HepG2 (cell line): ENCODE results near the gene ATP10D. TPM values are rescaled to one million over a fixed set of nuclear protein-coding genes. Genes with fewer than 3 reads are reported as not detected.

Experiments
- ARID2 ChIP-seq: sonication (generic); formaldehyde crosslinking; IDR thresholded peaks from 2 replicates; pipeline ENCODE4 v1.8.1; 2022; ENCODE audit warnings: mild to moderate bottlenecking, missing genetic modification reagents, borderline replicate concordance
- CEBPG ChIP-seq: IDR thresholded peaks from 2 replicates; pipeline ENCODE4 v1.6.1; 2016
- GTF3A ChIP-seq: sonication (generic); formaldehyde crosslinking; conservative IDR thresholded peaks from 2 replicates; pipeline ENCODE4 v1.4.0; 2020; ENCODE audit warnings: mild to moderate bottlenecking, missing genetic modification reagents
- HMGXB4 ChIP-seq, 2 experiments: sonication (generic) in 1 of 2; formaldehyde crosslinking in 1 of 2; IDR thresholded peaks; 2 replicates each; pipeline versions ENCODE4 v1.4.0 to v1.6.1; 2018 to 2020; ENCODE audit warnings: missing genetic modification reagents in 2 of 2, borderline replicate concordance in 1 of 2, low read depth in 1 of 2, mild to moderate bottlenecking in 1 of 2, missing biosample characterization in 1 of 2
- IRF9 ChIP-seq: sonication (generic); formaldehyde crosslinking; IDR thresholded peaks from 2 replicates; pipeline ENCODE4 v1.8.0; 2022; ENCODE audit warnings: missing genetic modification reagents, mild to moderate bottlenecking, borderline replicate concordance
- MAZ ChIP-seq, 2 experiments: sonication (generic) in 1 of 2; formaldehyde crosslinking in 1 of 2; IDR thresholded peaks; 2 replicates each; pipeline versions ENCODE4 v1.5.0 to v1.6.1; 2012 to 2020; ENCODE audit warnings: low read depth in 2 of 2, mild to moderate bottlenecking in 2 of 2, borderline replicate concordance in 1 of 2, improper control_type of control experiment in 1 of 2, low read length in 1 of 2, missing genetic modification reagents in 1 of 2, moderate library complexity in 1 of 2
- PRDM10 ChIP-seq: sonication (generic); formaldehyde crosslinking; IDR thresholded peaks from 2 replicates; pipeline ENCODE4 v1.4.0; 2020; ENCODE audit warnings: low read depth, missing genetic modification reagents
- RARG ChIP-seq: sonication (generic); formaldehyde crosslinking; IDR thresholded peaks from 2 replicates; pipeline ENCODE4 v1.4.0; 2020; ENCODE audit warnings: low read depth, mild to moderate bottlenecking, missing genetic modification reagents
- REL ChIP-seq: sonication (generic); formaldehyde crosslinking; conservative IDR thresholded peaks from 2 replicates; pipeline ENCODE4 v1.8.0; 2022; ENCODE audit warnings: mild to moderate bottlenecking, missing genetic modification reagents, moderate library complexity
- REXO4 ChIP-seq: sonication (generic); formaldehyde crosslinking; IDR thresholded peaks from 2 replicates; pipeline ENCODE4 v1.8.0; 2022; ENCODE audit warnings: missing genetic modification reagents, mild to moderate bottlenecking, borderline replicate concordance
- SMYD3 ChIP-seq: sonication (generic); formaldehyde crosslinking; IDR thresholded peaks from 2 replicates; pipeline ENCODE4 v1.8.1; 2023; ENCODE audit warnings: mild to moderate bottlenecking, missing genetic modification reagents
- THAP8 ChIP-seq: sonication (generic); formaldehyde crosslinking; IDR thresholded peaks from 2 replicates; pipeline ENCODE4 v1.5.1; 2020; ENCODE audit warnings: missing genetic modification reagents, mild to moderate bottlenecking, borderline replicate concordance
- THAP9 ChIP-seq: sonication (generic); formaldehyde crosslinking; IDR thresholded peaks from 2 replicates; pipeline ENCODE4; 2020; ENCODE audit warnings: missing genetic modification reagents, mild to moderate bottlenecking, borderline replicate concordance
- ZFP37 ChIP-seq: sonication (generic); formaldehyde crosslinking; IDR thresholded peaks from 2 replicates; pipeline ENCODE4 v1.4.0; 2020; ENCODE audit warnings: missing genetic modification reagents, borderline replicate concordance
- ZNF138 ChIP-seq: sonication (generic); formaldehyde crosslinking; IDR thresholded peaks from 2 replicates; pipeline ENCODE4 v1.5.0; 2020; ENCODE audit warnings: mild to moderate bottlenecking, low read depth, missing genetic modification reagents
- ZNF34 ChIP-seq: sonication (generic); formaldehyde crosslinking; IDR thresholded peaks from 2 replicates; pipeline ENCODE4 v1.4.0; 2020; ENCODE audit warnings: mild to moderate bottlenecking, missing genetic modification reagents, borderline replicate concordance
- ZNF350 ChIP-seq: sonication (generic); formaldehyde crosslinking; IDR thresholded peaks from 2 replicates; pipeline ENCODE4 v1.4.0; 2020; ENCODE audit warnings: mild to moderate bottlenecking, low read depth, missing genetic modification reagents, borderline replicate concordance
- polyA plus RNA-seq, 8 experiments: library from polyadenylated mRNA; depleted of rRNA in 3 of 8; stranded (reverse) in 7 of 8; unstranded in 1 of 8; fragments of >200 nt; fragmentation: Illumina TruSeq in 4 of 8; extraction: Trizol in 4 of 8; gene quantifications; 2 replicates each; pipeline versions ENCODE4 v1.2.1 to v1.2.3, GENCODE V29; 2011 to 2016; ENCODE audit warnings: low read depth in 4 of 8, missing spikeins in 1 of 8, mixed read lengths in 1 of 8; ENCODE audit not compliant: insufficient read depth in 1 of 8
- total RNA-seq, 5 experiments: library from RNA; depleted of rRNA; stranded (reverse); fragments of >200 nt; fragmentation: Illumina TruSeq; extraction: Trizol; gene quantifications; 2 replicates each; pipeline ENCODE4 v1.2.3, GENCODE V29; 2016; ENCODE audit warnings: low read depth in 1 of 5

ATP10D gene
- total and polyA plus RNA-seq, 2 of the 13 experiments (the other 11 are each of a cell fraction or from before 2014, with no cell fraction given), result 2.2 to 9.8 TPM

- TF ChIP-seq SMYD3 (CRISPR knock-in tag) (no peak), THAP8 (CRISPR knock-in tag) (no peak), HMGXB4 (CRISPR knock-in tag; IDR thresholded peaks at IDR 0.05; ENCODE audit: borderline replicate concordance in 1 of 2, low read depth in 1 of 2) (peak in 1 of 2 experiments; percentile 19; a peak in 1 of 4 replicates), ZFP37 (CRISPR knock-in tag) (0 out of 2 replicates have a peak, but pooled peaks have one; percentile 57), RARG (CRISPR knock-in tag) (no peak), PRDM10 (no peak), REXO4 (CRISPR knock-in tag) (no peak), THAP9 (CRISPR knock-in tag) (no peak), ARID2 (CRISPR knock-in tag) (no peak), ZNF138 (CRISPR knock-in tag) (no peak), CEBPG (CRISPR knock-in tag) (no peak), MAZ (IDR thresholded peaks at IDR 0.05; ENCODE audit: borderline replicate concordance, low read depth, low read length) (0 out of 2 replicates have a peak, but pooled peaks have one; percentile 45), MAZ (CRISPR knock-in tag; IDR thresholded peaks at IDR 0.05; ENCODE audit: low read depth) (no peak; the same call in 1 of the 2 replicates), REL (CRISPR knock-in tag) (no peak), ZNF350 (CRISPR knock-in tag) (peak; percentile 57; the same call in 1 of the 2 replicates), GTF3A (no peak), IRF9 (CRISPR knock-in tag) (peak; percentile 57; the same call in 1 of the 2 replicates), ZNF34 (no peak)
These were observed at the start of gene ATP10D (continued) for GRCh38 chr4:47485047-47485692.
